ENCODE measurements around the gene PRKAR1A. TPM values are rescaled to one million over a fixed set of nuclear protein-coding genes. Genes with fewer than 3 reads are reported as not detected.

The PRKAR1A gene
- total and polyA plus RNA-seq, 11 donors: 192 to 1,392 (median 837) TPM

DNA sequence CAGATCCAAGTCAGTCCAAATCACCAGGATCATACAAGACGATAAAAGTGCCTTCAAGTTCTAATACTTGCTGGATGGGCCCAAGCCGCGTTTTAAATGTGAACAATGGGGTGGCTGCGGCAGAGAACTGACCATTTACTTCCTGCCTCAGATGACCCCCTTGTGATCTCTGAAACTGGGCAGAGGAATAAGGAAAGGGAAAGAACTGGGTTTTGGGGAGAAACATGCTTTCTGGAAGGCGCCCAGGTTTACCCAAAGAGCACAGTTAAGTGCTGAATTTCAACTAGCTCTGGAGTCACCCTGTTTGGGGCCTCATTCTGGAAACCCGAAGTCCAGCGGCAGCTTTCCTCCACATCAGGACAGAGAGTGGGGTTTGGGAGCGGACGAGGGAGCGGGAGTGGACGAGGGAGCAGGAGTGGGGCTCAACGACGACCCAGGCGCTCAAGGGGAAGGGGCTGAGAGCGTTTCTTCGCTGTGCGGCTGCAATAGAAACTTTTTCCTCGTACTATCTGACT, 87.4 kb downstream of the PRKAR1A start:
- Histone ChIP-seq H3K27me3 (peaks cover 0 to 15% (median 0%) of the 10 kb centered on the region in 9 donors), H3K9me3 (no peaks in the 10 kb centered on the region), H3K4me1 (peaks cover 0 to 62% (median 17%) of the 10 kb centered on the region in 12 donors), H3K36me3 (no peaks in the 10 kb centered on the region), H3K4me3 (peak overlapping the region; percentile 64 to 97 (median 76)), H3K27ac (peak overlapping the region; percentile 72 to 98 (median 76))
- ATAC-seq (peak in 1 of 4 donors; percentile 4), DNase-seq (peak in 1 of 5 donors; percentile 12)
- WGBS, 4 donors: 24 to 37% (median 31%) methylated on average over 18 of the region's 18 CpGs
- intact Hi-C loops (cut with DNase I): loop anchor here in 4 of 10 donors (2.0 to 10.0 kb wide), 7 partner anchors 57 to 158 kb away; no protein-coding TSS in a partner anchor
- TF ChIP-seq, protein P1, sequence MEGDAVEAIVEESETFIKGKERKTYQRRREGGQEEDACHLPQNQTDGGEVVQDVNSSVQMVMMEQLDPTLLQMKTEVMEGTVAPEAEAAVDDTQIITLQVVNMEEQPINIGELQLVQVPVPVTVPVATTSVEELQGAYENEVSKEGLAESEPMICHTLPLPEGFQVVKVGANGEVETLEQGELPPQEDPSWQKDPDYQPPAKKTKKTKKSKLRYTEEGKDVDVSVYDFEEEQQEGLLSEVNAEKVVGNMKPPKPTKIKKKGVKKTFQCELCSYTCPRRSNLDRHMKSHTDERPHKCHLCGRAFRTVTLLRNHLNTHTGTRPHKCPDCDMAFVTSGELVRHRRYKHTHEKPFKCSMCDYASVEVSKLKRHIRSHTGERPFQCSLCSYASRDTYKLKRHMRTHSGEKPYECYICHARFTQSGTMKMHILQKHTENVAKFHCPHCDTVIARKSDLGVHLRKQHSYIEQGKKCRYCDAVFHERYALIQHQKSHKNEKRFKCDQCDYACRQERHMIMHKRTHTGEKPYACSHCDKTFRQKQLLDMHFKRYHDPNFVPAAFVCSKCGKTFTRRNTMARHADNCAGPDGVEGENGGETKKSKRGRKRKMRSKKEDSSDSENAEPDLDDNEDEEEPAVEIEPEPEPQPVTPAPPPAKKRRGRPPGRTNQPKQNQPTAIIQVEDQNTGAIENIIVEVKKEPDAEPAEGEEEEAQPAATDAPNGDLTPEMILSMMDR (IDR thresholded peaks at IDR 0.05): no peak
- no peak for TF ChIP-seq POLR2A (IDR thresholded peaks at IDR 0.05)

DNA sequence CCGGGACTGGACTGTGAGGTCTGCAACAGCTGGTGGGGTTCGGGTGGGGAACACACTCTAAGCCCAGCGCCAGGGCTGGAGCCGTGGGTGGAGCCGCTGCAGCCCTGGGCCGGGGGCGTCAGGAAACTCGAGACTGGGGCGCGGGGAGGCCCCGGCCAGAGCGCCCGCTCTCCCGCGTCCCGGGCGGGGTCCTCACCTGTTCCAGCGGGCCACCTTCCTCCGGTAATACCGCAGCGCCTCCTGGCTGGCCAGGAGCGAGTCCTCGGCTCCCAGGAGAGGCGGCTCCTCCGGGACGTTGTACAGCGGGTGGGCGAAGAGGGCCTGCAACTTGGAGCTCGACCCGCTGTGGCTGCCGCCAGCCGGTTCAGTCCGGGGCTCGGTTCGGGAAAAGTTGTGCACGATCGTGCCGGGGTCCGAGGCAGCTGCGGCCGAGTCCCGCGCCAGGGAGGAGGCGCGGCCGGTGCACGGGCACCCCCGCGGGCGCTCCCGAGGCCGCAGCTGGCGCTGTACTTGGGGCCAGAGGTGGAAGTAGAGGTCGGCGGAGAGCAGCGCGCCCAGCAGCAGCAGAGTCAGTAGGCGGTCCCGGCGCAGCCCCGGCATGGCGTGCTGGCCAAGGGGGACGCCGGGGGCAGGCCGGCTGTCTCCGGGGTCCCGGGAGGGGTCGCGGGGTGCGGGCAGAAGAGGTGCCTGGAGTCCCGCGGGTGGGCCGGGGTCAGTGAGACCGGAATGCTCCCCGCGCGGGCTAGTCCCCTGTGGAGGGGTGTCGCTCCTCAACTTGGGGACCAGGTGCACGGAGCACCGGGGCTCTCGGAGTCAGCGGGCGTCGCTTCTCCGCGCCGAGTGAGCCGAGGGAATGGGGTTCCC, 88.1 kb downstream of the PRKAR1A start:
- ATAC-seq (peak in 3 of 4 donors; percentile 45 to 73 (median 72)), DNase-seq (peak; percentile 39 to 84 (median 68))
- peak overlapping the region; percentile 64 to 97 (median 76) for H3K4me3 ChIP-seq
- WGBS, 4 donors: 1 to 5% (median 2%) methylated on average over 8 to 88 of the region's 88 CpGs
- no peaks in the 10 kb centered on the region for H3K36me3 ChIP-seq
- H3K4me1 ChIP-seq: peaks cover 0 to 55% (median 17%) of the 10 kb centered on the region in 12 donors
- peak overlapping the region; percentile 72 to 98 (median 76) for H3K27ac ChIP-seq
- intact Hi-C loops (cut with DNase I): loop anchor here in 4 of 10 donors (2.0 to 10.0 kb wide), 5 partner anchors 133 to 157 kb away; no protein-coding TSS in a partner anchor
- H3K9me3 ChIP-seq: no peaks in the 10 kb centered on the region
- peaks cover 0 to 15% (median 0%) of the 10 kb centered on the region in 9 donors for H3K27me3 ChIP-seq
- TF ChIP-seq, protein P1 (IDR thresholded peaks at IDR 0.05): peak in 9 of 12 donors; percentile 12 to 53 (median 34)
- TF ChIP-seq POLR2A (IDR thresholded peaks at IDR 0.05): no peak

Other genes starting within 250 kb of the PRKAR1A start
- gene SLC16A6, start 221.3 kb upstream of the PRKAR1A start, total RNA-seq: 1 to 10 TPM in 1 of 9 donors, under 1 TPM in 7, not detected in 1; 0.16 to 1.7 (median 0.36) TPM
- under 1 TPM in 1 of 2 donors, not detected in 1; 0.37 TPM for gene SLC16A6, start 221.3 kb upstream of the PRKAR1A start, polyA plus RNA-seq
- gene ARSG, start 220.9 kb upstream of the PRKAR1A start, total RNA-seq: 1 to 10 TPM; 2.2 to 4.9 (median 3.3) TPM
- gene ARSG, start 220.9 kb upstream of the PRKAR1A start, polyA plus RNA-seq: 1 to 10 TPM; 1.2 to 3.9 TPM
- 100 to 1,000 TPM in 5 of 9 donors, 10 to 100 TPM in 4; 68.6 to 145 (median 103) TPM for gene WIPI1, start 54.9 kb upstream of the PRKAR1A start, total RNA-seq
- 100 to 1,000 TPM in 1 of 2 donors, 10 to 100 TPM in 1; 57.1 to 128 TPM for gene WIPI1, start 54.9 kb upstream of the PRKAR1A start, polyA plus RNA-seq
- gene FAM20A, start 88.9 kb downstream of the PRKAR1A start, total RNA-seq: 10 to 100 TPM in 3 of 9 donors, 1 to 10 TPM in 6; 5.1 to 37.9 (median 8.8) TPM
- gene FAM20A, start 88.9 kb downstream of the PRKAR1A start, polyA plus RNA-seq: 10 to 100 TPM in 1 of 2 donors, 1 to 10 TPM in 1; 2.6 to 10.9 TPM